Muscle layer of duodenum (tissue), 2 donors: Measurements from ENCODE around the gene ADAT1.
A peak's percentile ranks its signal among the peaks of the same experiment; 100 is the strongest.

Experiments used
- H3K27ac ChIP-seq: one replicate; pipeline ENCODE4 v1.7.0; 2013; ENCODE audit warnings: mild to moderate bottlenecking, low read length
- H3K27me3 ChIP-seq: one replicate; pipeline ENCODE4 v1.7.0; 2013; ENCODE audit warnings: low read depth, mild to moderate bottlenecking, control low read depth, low read length
- H3K36me3 ChIP-seq, 2 donors: one replicate each; pipeline ENCODE4 v1.7.0; 2013; ENCODE audit warnings: low read length in 2 of 2, control low read depth in 1 of 2, mild to moderate bottlenecking in 1 of 2; ENCODE audit not compliant: insufficient read depth in 2 of 2, control insufficient read depth in 1 of 2
- H3K4me1 ChIP-seq, 2 donors: one replicate each; pipeline ENCODE4 v1.7.0; 2013; ENCODE audit warnings: low read length in 2 of 2, mild to moderate bottlenecking in 2 of 2, control low read depth in 1 of 2, moderate library complexity in 1 of 2; ENCODE audit not compliant: insufficient read depth in 2 of 2, control insufficient read depth in 1 of 2
- H3K4me3 ChIP-seq, 2 donors: one replicate each; pipeline ENCODE4 v1.7.0; 2013; ENCODE audit warnings: low read length in 2 of 2, low read depth in 1 of 2, mild to moderate bottlenecking in 1 of 2
- H3K9me3 ChIP-seq, 2 donors: one replicate each; pipeline ENCODE4 v1.7.0; 2013; ENCODE audit warnings: low read length in 2 of 2, control low read depth in 1 of 2, mild to moderate bottlenecking in 1 of 2; ENCODE audit not compliant: control insufficient read depth in 1 of 2
- donor health status: healthy.

ADAT1 gene

DNA sequence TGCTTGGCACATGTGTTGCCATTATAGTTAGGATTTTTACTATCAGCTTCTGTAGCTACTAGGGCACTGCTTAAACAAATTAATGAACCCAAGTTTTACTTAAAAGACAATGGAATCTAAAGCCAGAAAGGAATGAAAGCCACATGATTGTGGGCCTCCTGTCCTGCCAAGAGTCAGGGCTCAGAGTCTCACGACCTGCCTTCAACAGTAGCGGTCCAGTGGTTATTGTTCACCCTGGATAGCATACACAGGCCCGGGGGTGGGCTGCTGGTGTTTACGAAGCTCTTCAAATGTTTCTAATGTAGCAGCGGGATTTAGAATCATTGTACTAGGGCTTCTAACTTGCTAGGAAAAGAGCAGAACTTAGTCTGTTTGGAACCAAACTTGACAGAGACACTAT, 49.1 kb downstream of the ADAT1 start:
- Histone ChIP-seq H3K4me1 (peaks cover 0 to 33% of the 10 kb centered on the region in 2 donors), H3K27ac (no peak overlapping the region), H3K36me3 (peaks cover 57 to 84% of the 10 kb centered on the region in 2 donors)

DNA sequence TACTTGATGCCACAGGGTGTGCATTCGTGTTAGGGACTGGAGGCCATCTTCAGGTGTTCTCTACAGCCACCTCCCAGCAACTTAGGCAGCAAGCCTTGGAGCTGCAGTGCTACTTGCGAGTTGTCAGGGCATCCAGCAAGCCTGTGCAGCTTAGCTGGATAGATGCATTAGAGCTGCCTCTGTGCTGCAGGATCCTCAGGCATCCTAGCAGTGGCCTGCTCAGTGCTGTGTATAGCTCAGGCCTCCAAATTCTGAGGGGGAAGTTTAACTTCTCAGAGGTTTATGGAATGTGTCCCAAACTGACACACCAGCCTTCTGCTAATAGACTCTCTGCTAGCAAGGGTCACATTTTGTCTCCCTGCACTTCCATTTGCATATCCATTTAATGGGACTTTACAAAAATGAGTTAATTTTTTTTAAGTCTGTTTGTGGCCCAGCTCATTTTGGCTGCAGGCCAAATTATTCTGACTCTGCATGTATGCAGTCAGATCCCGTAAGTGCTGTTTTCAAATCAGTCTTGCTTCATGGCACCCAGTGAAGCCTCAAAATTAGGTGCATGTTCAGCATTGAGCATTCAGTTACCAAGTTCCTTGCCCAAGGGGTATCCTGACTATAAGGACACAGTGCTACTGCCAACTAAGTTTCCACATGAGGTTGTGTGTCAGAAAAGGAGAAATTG, 50.1 kb downstream of the ADAT1 start:
- no peaks in the 10 kb centered on the region for H3K27me3 ChIP-seq
- peaks cover 1 to 41% of the 10 kb centered on the region in 2 donors for H3K4me1 ChIP-seq
- no peaks in the 10 kb centered on the region for H3K9me3 ChIP-seq
- H3K4me3 ChIP-seq = no peak overlapping the region
- H3K27ac ChIP-seq = no peak overlapping the region
- peaks cover 61 to 84% of the 10 kb centered on the region in 2 donors for H3K36me3 ChIP-seq

More for the DNA sequence above, 49.1 kb downstream of the ADAT1 start:
- H3K9me3 ChIP-seq = no peaks in the 10 kb centered on the region
- no peaks in the 10 kb centered on the region for H3K27me3 ChIP-seq
- H3K4me3 ChIP-seq = no peak overlapping the region

DNA sequence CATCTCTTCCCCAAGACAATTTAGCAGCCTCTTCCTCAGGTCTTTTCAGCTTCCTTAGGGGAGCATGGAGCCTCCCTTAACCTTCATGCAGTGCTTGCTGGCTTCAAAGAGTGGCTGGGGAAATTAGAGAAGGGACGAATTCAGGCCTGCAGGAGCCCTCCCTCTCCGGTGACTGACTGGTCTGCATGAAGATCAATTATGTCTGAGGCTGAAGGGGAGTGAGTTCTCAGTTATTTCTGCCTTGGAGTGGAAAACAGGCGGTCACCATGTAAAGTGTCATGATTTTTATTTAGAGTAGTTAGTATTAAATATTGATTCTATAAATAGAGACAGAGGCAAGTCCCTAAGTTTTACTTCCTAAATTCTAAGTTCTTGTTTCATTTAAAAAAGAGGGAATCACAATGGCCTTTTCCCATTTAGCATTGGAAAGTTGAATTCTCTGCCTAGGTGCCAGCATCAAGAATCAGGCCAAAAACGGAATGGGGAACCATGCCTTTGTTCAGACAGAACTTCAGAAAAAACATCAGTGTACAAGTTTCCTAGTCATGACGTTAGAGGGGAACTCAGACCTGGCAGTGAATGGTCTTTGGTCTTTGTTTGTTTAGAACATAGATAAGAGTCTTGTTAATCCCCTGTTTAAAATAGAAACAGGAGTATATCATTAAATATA, 52.5 kb downstream of the ADAT1 start:
- Histone ChIP-seq H3K4me3 (no peak overlapping the region), H3K27me3 (no peaks in the 10 kb centered on the region), H3K36me3 (peaks cover 45 to 61% of the 10 kb centered on the region in 2 donors), H3K9me3 (no peaks in the 10 kb centered on the region), H3K4me1 (peaks cover 9 to 55% of the 10 kb centered on the region in 2 donors), H3K27ac (no peak overlapping the region)

DNA sequence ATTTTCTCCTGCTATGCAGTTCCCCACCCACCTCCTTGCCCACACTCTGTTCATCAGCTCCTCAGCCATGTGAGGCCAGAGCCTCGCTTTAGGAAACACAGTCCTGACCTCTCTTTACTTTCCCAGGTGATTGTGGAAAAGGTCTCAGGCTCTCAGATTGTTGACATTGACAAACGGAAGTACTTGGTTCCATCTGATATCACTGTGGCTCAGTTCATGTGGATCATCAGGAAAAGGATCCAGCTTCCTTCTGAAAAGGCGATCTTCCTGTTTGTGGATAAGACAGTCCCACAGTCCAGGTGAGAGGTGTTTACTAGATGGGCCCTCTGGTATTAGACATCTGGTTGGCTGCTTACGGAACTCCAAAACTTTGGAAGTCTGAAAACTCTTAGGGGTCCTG, 55.2 kb downstream of the ADAT1 start:
- H3K4me1 ChIP-seq = peaks cover 9 to 55% of the 10 kb centered on the region in 2 donors

GRCh38 chr16:75566758-75567255, 56.3 kb downstream of the ADAT1 start:
- Histone ChIP-seq H3K4me3 (peak overlapping the region; percentile 93 to 99), H3K4me1 (peaks cover 9 to 50% of the 10 kb centered on the region in 2 donors), H3K36me3 (peaks cover 24 to 36% of the 10 kb centered on the region in 2 donors), H3K27ac (peak overlapping the region; percentile 8), H3K27me3 (no peaks in the 10 kb centered on the region), H3K9me3 (no peaks in the 10 kb centered on the region)

More for the DNA sequence above, 55.2 kb downstream of the ADAT1 start:
- Histone ChIP-seq H3K27ac (no peak overlapping the region), H3K27me3 (no peaks in the 10 kb centered on the region), H3K4me3 (no peak overlapping the region), H3K36me3 (peaks cover 32 to 47% of the 10 kb centered on the region in 2 donors), H3K9me3 (no peaks in the 10 kb centered on the region)

DNA sequence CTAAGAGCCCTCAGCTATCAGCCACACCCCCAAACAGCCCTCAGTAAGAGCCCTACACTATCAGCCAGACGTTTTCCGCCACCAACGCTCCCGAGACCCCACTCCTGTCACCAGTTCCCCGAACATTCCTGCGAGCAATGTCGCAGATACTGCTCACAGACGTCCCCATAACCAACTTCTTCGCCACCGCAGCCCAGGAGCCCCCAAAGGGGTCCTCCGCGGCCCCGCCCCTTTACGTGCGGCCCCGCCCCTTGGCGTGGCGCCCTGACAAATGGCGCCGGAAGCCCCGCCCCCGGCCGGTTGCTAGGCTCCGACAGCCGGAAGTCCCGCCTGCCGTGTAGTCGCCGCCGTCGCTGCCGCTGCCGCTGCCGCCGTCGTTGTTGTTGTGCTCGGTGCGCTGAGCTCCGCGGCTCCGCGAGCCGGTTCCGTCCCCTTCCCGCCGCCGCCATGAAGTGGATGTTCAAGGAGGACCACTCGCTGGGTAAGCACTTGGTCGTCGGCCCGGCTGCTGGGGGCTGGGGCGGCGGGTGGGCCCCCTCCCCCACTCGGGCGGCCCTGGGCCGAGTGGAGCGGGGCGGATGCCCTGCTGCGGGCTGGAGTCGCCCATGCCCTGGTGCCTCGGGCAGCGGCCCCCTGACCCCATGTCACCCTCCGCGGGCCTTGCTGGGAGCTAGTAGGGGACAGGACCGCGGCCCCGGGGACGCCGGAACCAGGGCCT, 56.9 kb downstream of the ADAT1 start, which contains the start of gene GABARAPL2:
GABARAPL2 (plus strand) TSS at position 340 of the 718 bp plus-strand sequence; CDS start at position 448, 108 bp downstream.
- Histone ChIP-seq H3K27me3 (no peaks in the 10 kb centered on the region), H3K9me3 (no peaks in the 10 kb centered on the region), H3K27ac (peak within 1 kb of the TSS; percentile 72), H3K36me3 (peaks cover 24 to 30% of the 10 kb centered on the region in 2 donors), H3K4me1 (peaks cover 9 to 46% of the 10 kb centered on the region in 2 donors), H3K4me3 (peak within 1 kb of the TSS; percentile 93 to 99)

- Histone ChIP-seq H3K36me3 (peaks cover 24 to 27% of the 10 kb centered on the region in 2 donors), H3K4me3 (peak overlapping the region; percentile 93 to 99), H3K9me3 (no peaks in the 10 kb centered on the region), H3K27ac (peak overlapping the region; percentile 72), H3K27me3 (no peaks in the 10 kb centered on the region), H3K4me1 (peaks cover 9 to 43% of the 10 kb centered on the region in 2 donors)
Measured at GRCh38 chr16:75565640-75566039, 57.4 kb downstream of the ADAT1 start.

DNA sequence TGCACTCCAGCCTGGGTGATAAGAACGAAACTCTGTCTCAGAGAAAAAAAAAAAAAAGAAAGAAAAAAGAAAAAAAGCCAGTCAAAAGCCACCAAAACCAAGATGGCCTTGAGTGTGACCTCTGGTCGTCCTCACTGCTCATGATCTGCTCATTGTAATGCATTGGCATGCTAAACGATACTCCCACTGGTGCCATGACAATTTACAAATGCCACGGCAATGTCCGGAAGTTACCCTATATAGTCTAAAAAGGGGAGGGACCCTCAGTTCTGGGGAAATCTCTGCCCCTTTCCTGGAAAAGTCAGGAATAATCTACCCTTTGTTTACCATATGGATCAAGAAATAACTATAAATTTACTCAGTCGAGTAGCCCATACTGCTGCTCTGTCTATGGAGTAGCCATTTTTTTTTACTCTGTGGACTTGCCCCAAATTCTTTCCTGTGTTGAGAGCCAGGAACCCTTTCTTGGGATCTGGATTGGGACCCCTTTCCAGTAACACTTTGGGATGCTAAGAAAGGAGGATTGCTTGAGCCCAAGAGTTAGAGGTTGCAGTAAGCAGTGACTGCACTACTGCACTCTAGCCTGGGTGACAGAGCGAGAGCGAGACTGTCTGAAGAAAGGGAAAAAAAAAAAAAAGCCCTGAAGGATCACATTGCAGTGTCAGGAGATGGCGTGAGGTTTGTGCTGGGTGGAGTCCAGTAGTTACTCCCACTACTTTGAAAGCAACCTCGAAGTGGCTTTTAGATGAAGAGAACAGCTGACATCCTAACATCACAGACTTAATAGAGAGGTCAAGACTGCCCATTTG, 63.3 kb downstream of the ADAT1 start:
- Histone ChIP-seq H3K27ac (no peak overlapping the region), H3K9me3 (no peaks in the 10 kb centered on the region), H3K27me3 (no peaks in the 10 kb centered on the region), H3K4me3 (no peak overlapping the region), H3K36me3 (no peaks in the 10 kb centered on the region), H3K4me1 (peaks cover 0 to 5% of the 10 kb centered on the region in 2 donors)

DNA sequence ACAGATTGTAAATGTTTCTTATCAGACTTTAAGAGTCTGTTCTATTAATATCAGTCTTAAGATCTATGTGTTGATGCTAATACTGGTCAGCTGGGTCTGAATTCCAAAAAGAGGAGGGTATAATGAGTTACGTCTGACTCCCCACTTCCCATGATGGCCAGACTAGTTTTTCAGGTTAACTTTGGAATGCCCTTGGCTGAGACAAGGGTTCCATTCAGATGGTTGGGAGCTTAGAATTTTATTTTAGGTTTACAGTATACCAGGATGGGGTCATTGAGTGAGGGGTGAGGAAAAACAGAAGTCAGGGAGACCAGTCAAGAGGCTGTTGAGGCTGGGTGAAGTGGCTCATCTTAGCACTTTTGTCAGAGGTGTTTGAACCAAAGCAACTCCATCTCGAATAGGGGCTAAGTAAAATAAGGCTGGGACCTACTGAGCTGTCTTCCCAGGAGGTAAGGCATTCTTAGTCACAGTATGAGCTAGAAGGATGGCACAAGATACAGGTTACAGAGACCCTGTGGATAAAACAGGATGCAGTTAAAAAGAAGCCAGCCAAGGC, 64.2 kb downstream of the ADAT1 start:
- H3K4me3 ChIP-seq = no peak overlapping the region
- H3K36me3 ChIP-seq = no peaks in the 10 kb centered on the region
- H3K9me3 ChIP-seq = no peaks in the 10 kb centered on the region
- no peak overlapping the region for H3K27ac ChIP-seq
- H3K27me3 ChIP-seq = no peaks in the 10 kb centered on the region
- peaks cover 0 to 8% of the 10 kb centered on the region in 2 donors for H3K4me1 ChIP-seq

DNA sequence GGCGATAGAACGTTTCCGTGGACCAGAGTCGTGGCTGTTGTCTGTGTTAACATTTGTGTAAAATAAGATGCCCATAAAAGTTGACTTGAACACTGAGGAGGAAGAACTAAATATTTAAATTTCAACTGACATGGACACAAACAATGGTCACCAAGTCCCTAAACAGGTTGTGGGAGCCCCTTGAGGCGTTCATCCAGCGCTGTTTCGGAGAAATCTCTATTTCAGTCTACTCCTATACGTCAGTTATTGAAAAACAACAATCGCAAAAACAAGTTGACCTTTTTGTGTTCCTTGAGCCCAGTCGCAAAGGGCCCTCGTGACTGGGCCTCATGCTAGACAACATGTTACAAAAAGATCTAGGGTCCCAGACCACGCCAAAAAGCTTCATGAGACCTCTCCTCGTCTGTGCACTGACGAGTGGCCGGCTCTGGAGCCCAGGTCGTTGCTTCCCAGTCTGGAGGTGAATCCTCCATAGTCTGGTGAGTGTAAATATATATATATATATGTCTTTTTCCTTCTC, 66.6 kb downstream of the ADAT1 start:
- H3K27ac ChIP-seq = peak overlapping the region; percentile 75
- H3K36me3 ChIP-seq = no peaks in the 10 kb centered on the region
- no peaks in the 10 kb centered on the region for H3K9me3 ChIP-seq
- H3K27me3 ChIP-seq = no peaks in the 10 kb centered on the region
- peak overlapping the region; percentile 78 to 95 for H3K4me3 ChIP-seq
- H3K4me1 ChIP-seq = peaks cover 0 to 8% of the 10 kb centered on the region in 2 donors
